Loucy (cell line): ENCODE results near the gene RLIM.

Experiments
- EZH2phosphoT487 ChIP-seq: fragments of 200-600 bp; IDR thresholded peaks from 2 replicates; pipeline ENCODE4 v1.6.1; 2018; ENCODE audit warnings: antibody characterized with exemption, mild to moderate bottlenecking, moderate library complexity, borderline replicate concordance
- TF ChIP-seq, protein P1 (sequence below): fragments of 200-600 bp; sonication (generic); conservative IDR thresholded peaks from 2 replicates; pipeline ENCODE4 v1.5.1; 2014; ENCODE audit warnings: mild to moderate bottlenecking, antibody characterized with exemption, low read length

DNA sequence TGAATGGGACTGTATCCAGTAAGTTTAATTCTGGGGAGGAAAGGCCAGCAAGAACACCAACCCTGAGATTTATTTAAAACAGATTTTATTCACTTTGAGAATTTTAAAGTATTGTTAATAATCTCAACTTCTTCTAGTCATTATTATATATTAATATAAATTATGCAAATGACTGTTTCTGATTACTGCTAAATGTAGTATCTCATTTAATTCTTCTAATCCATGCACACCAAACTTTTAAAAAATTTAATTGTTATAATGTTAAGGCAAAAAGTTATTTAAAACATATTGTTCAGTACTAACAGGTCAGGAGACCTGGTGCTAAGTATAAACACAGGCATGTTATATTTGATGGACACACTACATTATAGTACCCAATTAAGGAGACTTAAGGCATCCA is 8.1 kb downstream of the RLIM start:
- TF ChIP-seq, protein P1, sequence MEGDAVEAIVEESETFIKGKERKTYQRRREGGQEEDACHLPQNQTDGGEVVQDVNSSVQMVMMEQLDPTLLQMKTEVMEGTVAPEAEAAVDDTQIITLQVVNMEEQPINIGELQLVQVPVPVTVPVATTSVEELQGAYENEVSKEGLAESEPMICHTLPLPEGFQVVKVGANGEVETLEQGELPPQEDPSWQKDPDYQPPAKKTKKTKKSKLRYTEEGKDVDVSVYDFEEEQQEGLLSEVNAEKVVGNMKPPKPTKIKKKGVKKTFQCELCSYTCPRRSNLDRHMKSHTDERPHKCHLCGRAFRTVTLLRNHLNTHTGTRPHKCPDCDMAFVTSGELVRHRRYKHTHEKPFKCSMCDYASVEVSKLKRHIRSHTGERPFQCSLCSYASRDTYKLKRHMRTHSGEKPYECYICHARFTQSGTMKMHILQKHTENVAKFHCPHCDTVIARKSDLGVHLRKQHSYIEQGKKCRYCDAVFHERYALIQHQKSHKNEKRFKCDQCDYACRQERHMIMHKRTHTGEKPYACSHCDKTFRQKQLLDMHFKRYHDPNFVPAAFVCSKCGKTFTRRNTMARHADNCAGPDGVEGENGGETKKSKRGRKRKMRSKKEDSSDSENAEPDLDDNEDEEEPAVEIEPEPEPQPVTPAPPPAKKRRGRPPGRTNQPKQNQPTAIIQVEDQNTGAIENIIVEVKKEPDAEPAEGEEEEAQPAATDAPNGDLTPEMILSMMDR: no peak
- TF ChIP-seq EZH2phosphoT487: no peak
